Measurements from ENCODE around the gene MAJIN. TPM values are rescaled to one million over a fixed set of nuclear protein-coding genes. Genes with fewer than 3 reads are reported as not detected.

MAJIN gene
- total and polyA plus RNA-seq, 11 donors = not detected

DNA sequence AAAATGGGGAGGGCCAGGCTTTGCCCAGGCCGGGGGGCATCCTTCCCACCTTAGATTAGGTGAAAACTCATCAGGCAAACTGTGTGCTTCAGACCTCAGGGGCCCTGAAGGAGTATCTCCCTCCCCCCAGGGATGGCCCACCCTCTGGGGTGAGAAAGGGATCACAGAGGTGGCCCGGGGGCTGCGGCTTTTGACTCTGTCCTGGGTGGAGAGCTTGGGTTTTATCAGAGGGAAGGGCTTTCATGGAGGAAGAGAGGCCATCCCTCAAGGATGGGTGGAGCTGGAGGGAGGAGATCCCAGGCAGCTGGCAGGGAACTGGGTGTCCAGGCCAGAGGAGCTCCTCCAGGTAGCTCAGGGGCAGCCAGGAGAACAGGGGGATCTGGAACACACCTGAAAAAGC lies 50.5 kb downstream of the MAJIN start:
- intact Hi-C loops (cut with DNase I) = loop anchor here in 6 of 10 donors (5.0 to 10.0 kb wide), 5 partner anchors 73 to 203 kb away; partner anchors contain the start of genes ARL2 (in 4 of the 6), BATF2 (in 1 of the 6), FAU (in 1 of the 6) and MRPL49 (in 1 of the 6)
- peaks cover 0 to 54% (median 31%) of the 10 kb centered on the region in 12 donors for H3K4me1 ChIP-seq

DNA sequence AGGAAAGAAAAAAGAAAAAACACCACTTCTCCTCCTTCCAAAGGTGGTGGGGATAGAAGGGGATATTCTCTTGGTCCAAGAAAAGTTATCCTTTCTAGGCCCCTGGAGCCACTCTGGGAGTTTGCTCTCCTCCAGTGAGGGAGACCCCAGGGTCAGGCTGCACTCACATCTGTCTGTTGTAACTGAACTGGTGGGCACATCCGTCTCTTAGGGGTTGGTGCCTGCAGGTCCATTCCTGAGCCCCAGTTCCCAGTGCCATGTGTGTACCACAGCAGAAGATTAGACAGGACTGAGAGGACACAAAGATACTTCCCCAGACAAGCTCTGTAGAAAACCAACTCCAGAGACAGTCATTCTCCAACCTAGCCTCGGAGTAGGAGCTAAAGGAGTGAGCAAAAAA lies 51.8 kb downstream of the MAJIN start:
- WGBS, 4 donors = 72 to 83% (median 76%) methylated on average over 2 of the region's 2 CpGs
- TF ChIP-seq, protein P1, sequence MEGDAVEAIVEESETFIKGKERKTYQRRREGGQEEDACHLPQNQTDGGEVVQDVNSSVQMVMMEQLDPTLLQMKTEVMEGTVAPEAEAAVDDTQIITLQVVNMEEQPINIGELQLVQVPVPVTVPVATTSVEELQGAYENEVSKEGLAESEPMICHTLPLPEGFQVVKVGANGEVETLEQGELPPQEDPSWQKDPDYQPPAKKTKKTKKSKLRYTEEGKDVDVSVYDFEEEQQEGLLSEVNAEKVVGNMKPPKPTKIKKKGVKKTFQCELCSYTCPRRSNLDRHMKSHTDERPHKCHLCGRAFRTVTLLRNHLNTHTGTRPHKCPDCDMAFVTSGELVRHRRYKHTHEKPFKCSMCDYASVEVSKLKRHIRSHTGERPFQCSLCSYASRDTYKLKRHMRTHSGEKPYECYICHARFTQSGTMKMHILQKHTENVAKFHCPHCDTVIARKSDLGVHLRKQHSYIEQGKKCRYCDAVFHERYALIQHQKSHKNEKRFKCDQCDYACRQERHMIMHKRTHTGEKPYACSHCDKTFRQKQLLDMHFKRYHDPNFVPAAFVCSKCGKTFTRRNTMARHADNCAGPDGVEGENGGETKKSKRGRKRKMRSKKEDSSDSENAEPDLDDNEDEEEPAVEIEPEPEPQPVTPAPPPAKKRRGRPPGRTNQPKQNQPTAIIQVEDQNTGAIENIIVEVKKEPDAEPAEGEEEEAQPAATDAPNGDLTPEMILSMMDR (IDR thresholded peaks at IDR 0.05) = no peak
- no peak for TF ChIP-seq POLR2A (IDR thresholded peaks at IDR 0.05)
- no peak for ATAC-seq
- Histone ChIP-seq H3K27me3 (no peaks in the 10 kb centered on the region), H3K9me3 (no peaks in the 10 kb centered on the region), H3K36me3 (no peaks in the 10 kb centered on the region), H3K4me3 (no peak overlapping the region), H3K4me1 (peaks cover 0 to 54% (median 32%) of the 10 kb centered on the region in 12 donors), H3K27ac (peak overlapping the region in 2 of 12 donors; percentile 2 to 54)
- no peak for DNase-seq
- intact Hi-C loops (cut with DNase I) = loop anchor here in 6 of 10 donors (5.0 to 10.0 kb wide), 5 partner anchors 75 to 205 kb away; partner anchors contain the start of genes ARL2 (in 4 of the 6), BATF2 (in 1 of the 6), FAU (in 1 of the 6) and MRPL49 (in 1 of the 6)

More for the DNA sequence above, 50.5 kb downstream of the MAJIN start:
- no peak for TF ChIP-seq POLR2A (IDR thresholded peaks at IDR 0.05)
- TF ChIP-seq, protein P1 (IDR thresholded peaks at IDR 0.05) = no peak
- no peak overlapping the region for H3K4me3 ChIP-seq
- 47 to 61% (median 53%) methylated on average over 2 to 3 of the region's 3 CpGs for WGBS, 4 donors
- no peak for ATAC-seq
- no peaks in the 10 kb centered on the region for H3K9me3 ChIP-seq
- H3K36me3 ChIP-seq = peaks cover 0 to 2% (median 0%) of the 10 kb centered on the region in 9 donors
- H3K27me3 ChIP-seq = no peaks in the 10 kb centered on the region
- H3K27ac ChIP-seq = no peak overlapping the region
- no peak for DNase-seq

DNA sequence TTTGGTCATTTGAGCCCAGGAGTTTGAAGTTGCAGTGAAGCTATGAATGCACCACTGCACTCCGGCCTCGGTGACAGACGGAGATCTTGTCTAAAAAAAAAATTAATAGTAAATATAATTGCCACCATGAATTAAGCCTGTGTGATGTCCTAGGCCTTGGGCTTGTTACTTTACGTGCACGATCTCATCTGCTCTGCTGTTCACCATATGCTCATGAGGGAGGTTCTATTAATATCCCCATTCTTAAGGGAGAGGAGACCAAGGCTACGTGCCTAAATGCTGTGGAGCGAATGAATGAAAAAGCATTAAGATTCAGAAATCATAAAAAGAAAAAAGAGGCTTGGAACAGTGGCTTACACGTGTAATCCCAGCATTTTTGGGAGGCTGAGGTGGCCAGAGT lies 52.3 kb downstream of the MAJIN start:
- H3K4me3 ChIP-seq = no peak overlapping the region
- 62 to 66% (median 66%) methylated on average over 8 of the region's 8 CpGs for WGBS, 4 donors
- TF ChIP-seq, protein P1 (IDR thresholded peaks at IDR 0.05) = no peak
- no peak for TF ChIP-seq POLR2A (IDR thresholded peaks at IDR 0.05)
- no peaks in the 10 kb centered on the region for H3K9me3 ChIP-seq
- DNase-seq (no peak), ATAC-seq (no peak)
- peaks cover 0 to 53% (median 31%) of the 10 kb centered on the region in 12 donors for H3K4me1 ChIP-seq
- H3K27me3 ChIP-seq = no peaks in the 10 kb centered on the region
- H3K36me3 ChIP-seq = no peaks in the 10 kb centered on the region
- H3K27ac ChIP-seq = peak overlapping the region in 4 of 12 donors; percentile 2 to 54 (median 6)
- intact Hi-C loops (cut with DNase I) = loop anchor here in 9 of 10 donors (5.0 to 10.0 kb wide), 8 partner anchors 75 to 205 kb away; partner anchors contain the start of genes ARL2 (in 6 of the 9), SNX15 (in 3 of the 9), BATF2 (in 2 of the 9) and FAU (in 1 of the 9)

DNA sequence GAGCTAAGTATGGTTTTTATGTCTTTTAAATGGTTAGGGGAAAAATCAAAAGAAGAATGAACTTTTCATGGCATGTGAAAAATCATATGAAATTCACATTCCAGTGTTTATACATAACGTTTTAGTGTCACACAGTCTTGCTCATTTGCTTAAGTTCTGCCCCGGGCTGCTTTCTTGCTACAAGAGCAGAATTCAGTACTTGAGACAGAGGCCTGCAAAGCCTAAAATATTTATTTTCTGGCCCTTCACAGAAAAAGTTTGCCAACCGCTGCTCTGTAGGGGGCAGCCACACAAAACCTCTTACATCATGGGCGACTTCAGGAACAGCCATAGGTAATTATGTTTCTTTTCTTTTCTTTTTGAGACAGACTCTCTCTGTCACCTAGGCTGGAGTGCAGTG lies 53.9 kb downstream of the MAJIN start:
- no peak for TF ChIP-seq POLR2A (IDR thresholded peaks at IDR 0.05)
- TF ChIP-seq, protein P1 (IDR thresholded peaks at IDR 0.05) = peak in 5 of 12 donors; percentile 20 to 34 (median 22)
- Histone ChIP-seq H3K27ac (peak overlapping the region in 11 of 12 donors; percentile 75 to 90 (median 85)), H3K9me3 (no peaks in the 10 kb centered on the region), H3K4me3 (peak overlapping the region; percentile 34 to 100 (median 90)), H3K27me3 (no peaks in the 10 kb centered on the region), H3K4me1 (peaks cover 0 to 43% (median 26%) of the 10 kb centered on the region in 12 donors), H3K36me3 (peaks cover 0 to 15% (median 13%) of the 10 kb centered on the region in 9 donors)
- ATAC-seq (no peak), DNase-seq (no peak)
- WGBS, 4 donors = 17 to 26% (median 22%) methylated on average over 4 of the region's 4 CpGs
- intact Hi-C loops (cut with DNase I) = loop anchor here in 6 of 10 donors (5.0 to 10.0 kb wide), 4 partner anchors 79 to 187 kb away; partner anchors contain the start of genes SNX15 (in 3 of the 6), ARL2 (in 2 of the 6) and BATF2 (in 1 of the 6)

All from heart left ventricle (tissue), 16 donors.